Left renal cortex interstitium (tissue), 4 donors: ENCODE results near the gene SEH1L. TPM values are rescaled to one million over a fixed set of nuclear protein-coding genes. Genes with fewer than 3 reads are reported as not detected.
A peak's percentile ranks its signal among the peaks of the same experiment; 100 is the strongest.
"Not testable (repeated sequence)": the region's sequence is repeated elsewhere in the genome, so short reads cannot be mapped to it uniquely, and the experiment has no call there.

ENCODE experiments used
- DNase-seq, 4 donors: peaks; one replicate each; pipeline ENCODE4 v3.0.0-alpha.2; 2013; ENCODE audit warnings: low read depth in 4 of 4, low spot score in 2 of 4, missing footprints in 1 of 4
- polyA plus RNA-seq, 4 donors: library from polyadenylated mRNA; unstranded; fragments of 120-200 nt; gene quantifications; one replicate each; pipeline ENCODE4 v1.2.1, GENCODE V29; 2013; ENCODE audit not compliant: insufficient read length in 4 of 4

Gene SEH1L, protein sequence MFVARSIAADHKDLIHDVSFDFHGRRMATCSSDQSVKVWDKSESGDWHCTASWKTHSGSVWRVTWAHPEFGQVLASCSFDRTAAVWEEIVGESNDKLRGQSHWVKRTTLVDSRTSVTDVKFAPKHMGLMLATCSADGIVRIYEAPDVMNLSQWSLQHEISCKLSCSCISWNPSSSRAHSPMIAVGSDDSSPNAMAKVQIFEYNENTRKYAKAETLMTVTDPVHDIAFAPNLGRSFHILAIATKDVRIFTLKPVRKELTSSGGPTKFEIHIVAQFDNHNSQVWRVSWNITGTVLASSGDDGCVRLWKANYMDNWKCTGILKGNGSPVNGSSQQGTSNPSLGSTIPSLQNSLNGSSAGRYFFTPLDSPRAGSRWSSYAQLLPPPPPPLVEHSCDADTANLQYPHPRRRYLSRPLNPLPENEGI
- polyA plus RNA-seq = 10 to 100 TPM; 37.0 to 43.2 (median 37.8) TPM

DNA sequence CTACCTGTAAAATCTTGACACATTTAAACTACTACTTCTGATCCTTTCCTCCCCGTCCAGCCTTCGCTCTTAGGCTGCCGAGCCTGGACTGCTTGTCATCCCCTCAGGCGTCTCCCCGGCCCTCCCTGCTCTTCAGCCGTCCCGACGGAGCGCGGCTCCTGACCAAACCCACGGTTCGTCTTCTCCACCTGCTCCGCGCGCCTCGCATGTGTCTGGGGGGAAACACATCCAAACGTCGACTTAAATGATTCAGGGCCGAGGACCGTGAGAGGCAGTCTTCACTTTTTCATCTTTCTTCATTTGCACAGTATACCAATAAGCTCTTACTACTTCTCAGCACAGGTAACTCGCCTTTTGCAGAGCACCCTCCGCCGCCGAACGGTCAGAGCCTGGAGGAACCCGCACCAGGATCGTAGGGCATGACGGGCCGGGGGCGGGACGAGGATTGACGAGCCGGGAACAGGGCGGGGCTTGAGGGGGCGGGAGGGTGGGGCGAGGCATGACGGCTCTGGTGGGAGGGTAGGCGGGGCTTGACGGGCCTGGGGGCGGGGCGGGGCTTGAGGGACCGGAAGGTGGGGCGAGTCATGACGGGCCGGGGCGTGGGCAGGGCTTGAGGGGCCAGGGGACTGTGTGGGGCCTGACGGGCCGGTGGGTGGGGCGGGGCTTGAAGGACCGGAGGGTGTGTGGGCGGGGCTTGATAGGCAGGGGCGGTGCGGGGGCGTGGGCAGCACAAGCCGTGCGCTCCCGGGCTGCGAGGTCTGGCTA, at the start of gene SEH1L:
SEH1L (plus strand) TSS at position 727 of the 765 bp plus-strand sequence. CDS start 111 bp downstream, outside the sequence.
- peak; percentile 76 to 91 (median 90) for DNase-seq

DNA sequence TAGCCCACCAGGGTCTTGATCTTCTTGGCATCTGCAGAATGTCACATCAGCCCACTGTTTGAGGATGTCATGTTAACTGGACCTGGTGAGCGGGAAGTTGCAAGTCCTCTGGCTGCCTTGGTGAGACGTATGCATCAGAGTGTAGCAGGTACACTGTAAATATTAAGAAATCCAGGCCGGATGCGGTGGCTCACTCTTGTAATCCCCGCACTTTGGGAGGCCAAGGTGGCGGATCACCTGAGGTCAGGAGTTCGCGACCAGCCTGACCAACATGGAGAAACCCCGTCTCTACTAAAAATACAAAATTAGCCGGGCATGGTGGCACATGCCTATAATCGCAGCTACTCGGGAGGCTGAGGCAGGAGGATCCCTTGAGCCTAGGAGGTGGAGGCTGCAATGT, 46.6 kb upstream of the SEH1L start:
- not testable (repeated sequence) for DNase-seq

GRCh38 chr18:12904012-12904516, 43.7 kb upstream of the SEH1L start:
- peak in 1 of 4 donors; percentile 24 for DNase-seq

DNA sequence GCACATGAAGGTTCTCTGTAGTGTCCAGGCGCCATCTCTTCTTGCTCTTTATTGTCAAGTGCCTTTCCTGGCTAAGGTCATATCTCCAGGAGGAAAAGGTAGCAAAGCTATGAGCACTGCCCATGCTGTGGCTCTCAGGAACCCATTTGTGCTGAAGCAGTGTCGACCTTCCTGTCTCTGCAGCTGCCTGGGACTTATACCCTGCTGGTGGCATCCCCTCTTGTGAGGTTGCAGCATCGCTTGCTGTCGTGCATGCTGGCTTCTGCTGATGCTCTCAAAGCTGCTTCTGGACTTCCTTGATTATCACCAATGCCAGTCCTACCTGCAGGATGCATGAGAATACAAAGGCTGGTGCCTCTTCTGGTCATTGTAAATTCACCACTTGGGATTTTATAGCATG, 41.7 kb upstream of the SEH1L start:
- no peak for DNase-seq

DNA sequence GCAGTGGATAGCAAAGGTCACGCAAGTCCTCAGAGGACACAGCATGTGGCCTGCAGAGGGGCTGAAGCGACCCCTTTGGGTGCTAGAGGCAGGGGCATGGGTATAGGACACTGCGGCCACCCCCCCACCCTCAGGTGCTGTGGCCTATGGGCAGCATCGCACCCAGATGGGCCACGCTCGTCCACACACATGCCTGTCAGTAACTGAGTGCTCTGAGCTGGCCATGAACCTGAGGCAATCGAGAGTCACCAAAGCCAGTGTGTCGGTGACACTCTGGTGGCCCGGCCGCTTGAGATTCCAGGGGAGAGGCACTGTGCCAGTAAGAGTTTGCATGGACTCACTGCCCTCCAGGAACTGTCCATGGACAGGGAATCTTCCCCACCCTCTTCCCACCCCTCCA, 41.0 kb upstream of the SEH1L start:
- DNase-seq = no peak

- no peak for DNase-seq
Measured at GRCh38 chr18:12907258-12907925, 40.4 kb upstream of the SEH1L start.

- DNase-seq = no peak
Measured at GRCh38 chr18:12908706-12909105, 39.1 kb upstream of the SEH1L start.

DNA sequence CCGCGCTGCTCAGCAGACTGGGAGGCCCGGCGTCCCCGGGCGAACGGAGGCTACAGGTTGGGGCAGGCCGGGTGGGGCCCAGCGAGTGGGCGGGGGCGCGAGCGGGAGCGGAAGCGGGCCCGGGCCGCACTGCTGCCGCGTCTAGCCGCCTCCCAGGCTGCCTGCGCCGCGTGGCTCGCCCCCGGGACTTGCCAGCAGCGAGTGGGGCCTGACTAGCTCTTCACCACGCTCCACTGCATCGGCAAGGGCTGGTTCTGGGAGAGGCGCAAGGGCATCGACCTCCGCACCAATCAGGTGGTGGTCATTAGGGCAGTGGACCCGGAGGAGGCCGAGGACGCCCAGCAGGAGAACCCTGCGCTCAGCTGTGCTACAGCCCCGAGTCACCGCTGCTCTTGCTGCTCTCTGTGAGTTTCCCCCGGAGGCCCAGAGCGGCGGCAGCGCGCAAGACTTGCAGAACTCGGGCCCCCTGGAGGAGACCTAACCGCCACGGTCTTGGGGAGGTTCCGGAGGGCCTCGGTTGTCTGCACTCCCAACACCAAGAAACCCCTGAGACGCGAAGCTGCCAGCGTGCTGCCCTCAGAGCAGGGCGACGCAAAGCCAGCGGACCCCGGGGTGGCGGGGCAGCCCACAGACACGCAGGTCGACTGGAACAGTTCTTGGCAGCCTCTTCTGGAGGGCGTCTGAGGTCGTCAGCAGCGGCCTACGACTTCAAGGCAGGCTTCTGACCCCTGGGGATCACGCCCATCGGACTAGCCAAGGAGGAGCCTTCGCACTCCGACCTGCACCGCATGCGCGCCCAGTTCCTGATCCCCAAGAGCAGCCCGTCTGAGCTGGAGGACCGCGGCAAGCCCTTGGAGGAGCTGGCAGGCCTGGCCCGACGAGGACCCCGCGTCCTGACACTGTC, 36.5 kb upstream of the SEH1L start:
- DNase-seq = peak in 1 of 4 donors; percentile 7

DNA sequence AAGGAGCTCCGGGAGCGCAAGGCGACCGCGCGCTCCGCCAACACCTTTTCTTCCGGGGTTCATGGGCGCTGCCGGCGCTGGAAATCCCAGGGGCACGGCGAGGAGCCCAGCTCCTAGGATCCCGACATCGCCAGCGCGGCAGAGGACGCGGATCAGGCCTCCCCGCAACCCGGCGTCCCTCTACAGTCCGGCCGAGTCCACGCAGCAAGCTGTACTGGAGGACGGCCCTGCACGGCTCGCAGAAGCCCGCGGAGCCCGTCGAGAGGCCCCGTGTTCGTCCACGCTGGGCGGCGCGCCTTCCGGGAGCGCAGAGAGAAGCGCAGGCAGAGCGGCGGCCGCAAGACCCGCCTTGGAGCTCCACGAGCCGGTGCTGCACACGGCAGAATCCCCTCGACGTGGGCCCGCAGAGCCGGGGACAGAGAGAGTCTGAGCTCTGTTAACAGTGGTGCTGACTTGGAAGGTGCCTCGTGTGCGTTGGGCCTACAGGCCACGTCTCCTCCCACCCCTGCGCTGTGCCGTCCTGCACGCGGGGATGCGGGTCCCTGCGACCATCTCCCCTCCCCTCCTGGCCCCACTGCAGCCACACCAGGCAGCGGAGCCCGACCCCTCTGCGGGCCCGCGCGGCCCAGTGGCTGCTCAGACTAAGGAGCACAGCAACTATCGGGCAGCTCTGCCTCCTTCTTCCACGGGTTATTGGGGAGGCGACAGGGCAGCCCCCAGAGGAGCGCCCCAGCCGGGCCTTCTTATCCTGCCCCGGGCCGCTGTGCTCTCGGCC, 35.7 kb upstream of the SEH1L start:
- peak in 1 of 4 donors; percentile 5 for DNase-seq

GRCh38 chr18:12921178-12921577, 26.6 kb upstream of the SEH1L start:
- no peak for DNase-seq

GRCh38 chr18:12922266-12922665, 25.5 kb upstream of the SEH1L start:
- no peak for DNase-seq

DNA sequence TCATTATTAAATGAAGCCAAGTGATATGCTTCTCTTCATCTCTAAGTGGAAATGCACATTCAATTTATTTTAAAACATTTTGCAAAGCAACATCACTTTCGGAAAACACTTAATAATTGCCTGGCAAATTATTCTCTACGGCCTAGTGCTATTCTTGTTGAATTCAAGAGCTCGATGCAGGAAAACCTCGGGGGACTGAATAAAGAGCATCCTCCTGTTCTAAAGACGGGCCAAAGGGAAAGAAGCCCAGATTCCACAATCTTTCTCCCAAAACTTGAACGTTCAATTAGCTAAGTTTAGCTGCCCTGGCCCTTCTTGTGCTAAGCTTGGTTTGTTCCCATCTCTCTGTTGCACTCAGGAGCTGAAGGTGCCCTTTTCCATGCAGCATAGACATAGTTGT, 23.2 kb upstream of the SEH1L start:
- DNase-seq = no peak

- no peak for DNase-seq
Measured at GRCh38 chr18:12928206-12928605, 19.6 kb upstream of the SEH1L start.

- DNase-seq = no peak
Measured at GRCh38 chr18:12928641-12929040, 19.2 kb upstream of the SEH1L start.

DNA sequence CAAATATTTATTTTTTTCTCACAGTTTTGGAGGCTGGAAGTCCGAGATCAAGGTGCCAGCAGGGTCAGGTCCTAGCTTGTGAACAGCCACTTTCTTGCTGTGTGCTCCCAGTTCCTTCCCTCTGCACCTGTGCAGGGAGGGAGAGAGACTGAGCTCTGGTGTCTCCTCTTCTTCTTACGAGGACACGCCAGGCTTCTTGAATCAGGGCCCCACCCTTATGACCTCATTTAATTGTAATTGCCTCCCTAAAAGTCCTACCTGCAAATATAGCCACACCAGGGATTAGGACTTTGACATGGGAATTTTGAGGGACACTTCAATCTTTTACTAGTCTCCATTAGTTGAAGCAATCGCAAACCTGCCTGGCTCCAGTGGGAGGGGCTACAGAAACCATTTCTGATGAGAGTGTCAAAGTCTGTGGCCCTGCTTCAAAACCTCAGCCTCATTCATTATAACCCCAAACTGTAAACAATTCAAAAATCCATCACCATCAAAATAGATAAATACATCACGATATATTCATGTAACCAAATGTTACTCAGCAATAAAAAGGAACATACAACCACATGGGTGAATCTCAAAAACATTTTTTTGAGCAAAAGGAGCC, 18.2 kb upstream of the SEH1L start:
- no peak for DNase-seq

- DNase-seq = no peak
Measured at GRCh38 chr18:12930376-12930775, 17.4 kb upstream of the SEH1L start.

DNA sequence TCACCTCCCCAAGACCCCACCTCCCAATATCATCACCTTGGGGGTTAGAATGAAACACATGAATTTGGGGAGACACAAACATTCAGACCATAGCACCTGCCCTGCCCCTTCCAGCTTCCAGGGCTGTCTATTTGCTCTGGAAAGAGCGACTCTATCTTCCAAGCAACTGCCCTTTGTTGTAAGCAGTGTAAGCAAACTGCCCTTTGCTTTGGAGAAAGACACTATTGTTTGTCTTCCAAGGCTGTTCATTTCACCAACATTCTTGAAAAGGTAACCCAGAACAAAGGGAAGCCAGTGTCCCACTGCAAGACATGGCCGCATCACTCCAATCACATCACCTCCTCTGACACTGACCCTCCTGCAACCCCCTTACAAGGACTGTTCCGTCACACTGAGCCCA, 16.9 kb upstream of the SEH1L start:
- no peak for DNase-seq

- DNase-seq = no peak
Measured at GRCh38 chr18:12933327-12933726, 14.5 kb upstream of the SEH1L start.
